Osteocyte (in vitro differentiated cells): Measurements from ENCODE around the gene MINAR1. TPM values are rescaled to one million over a fixed set of nuclear protein-coding genes. Genes with fewer than 3 reads are reported as not detected.

Experiments used
- DNase-seq: peaks from one replicate; pipeline ENCODE4 v3.0.0; 2021; ENCODE audit warnings: mixed read lengths; ENCODE audit not compliant: unreplicated experiment; ENCODE audit errors: extremely low spot score
- H3K27ac Mint-ChIP-seq: one replicate; pipeline ENCODE4 v1.8.0; 2021; ENCODE audit warnings: mild to moderate bottlenecking, mixed read lengths; ENCODE audit not compliant: unreplicated experiment
- H3K27me3 Mint-ChIP-seq: one replicate; pipeline ENCODE4 v1.8.0; 2021; ENCODE audit warnings: mixed read lengths; ENCODE audit not compliant: unreplicated experiment
- H3K36me3 Mint-ChIP-seq: one replicate; pipeline ENCODE4 v1.8.0; 2021; ENCODE audit warnings: mixed read lengths; ENCODE audit not compliant: unreplicated experiment
- H3K4me1 Mint-ChIP-seq: one replicate; pipeline ENCODE4 v1.8.0; 2021; ENCODE audit warnings: mixed read lengths; ENCODE audit not compliant: unreplicated experiment
- H3K4me3 Mint-ChIP-seq: one replicate; pipeline ENCODE4 v1.8.0; 2021; ENCODE audit warnings: mild to moderate bottlenecking, moderate library complexity, mixed read lengths; ENCODE audit not compliant: unreplicated experiment
- H3K9me3 Mint-ChIP-seq: one replicate; pipeline ENCODE4 v1.8.0; 2021; ENCODE audit warnings: mixed read lengths; ENCODE audit not compliant: unreplicated experiment
- CTCF ChIP-seq: fragments of 200-600 bp; sonication (generic); IDR thresholded peaks from 2 replicates; pipeline ENCODE4 v1.5.0; 2021; ENCODE audit warnings: antibody characterized with exemption, mild to moderate bottlenecking, moderate library complexity
- long read RNA-seq: library from polyadenylated mRNA; unstranded; transcript quantifications from one replicate; pipeline ENCODE4 v2.0.0, GENCODE V29; 2021
- total RNA-seq: library from RNA; stranded (reverse); gene quantifications from 2 replicates; pipeline ENCODE4 v1.2.1, GENCODE V29; 2021

The MINAR1 gene
- total RNA-seq, result 1.7 and 2.1 TPM in 2 replicates
- long read RNA-seq, partial matches to known transcripts, result 0 of 1 reads
- long read RNA-seq, other reads (novel, unspliced or antisense), result 1 of 1 reads

- TF ChIP-seq CTCF, result peak; percentile 43
- Mint-ChIP-seq H3K9me3 (no peaks in the 10 kb centered on the region), H3K27me3 (peaks cover 84% of the 10 kb centered on the region), H3K27ac (no peak within 1 kb of the TSS), H3K36me3 (no peaks in the 10 kb centered on the region), H3K4me1 (peaks cover 10% of the 10 kb centered on the region), H3K4me3 (peak within 1 kb of the TSS; percentile 68)
- no peak for DNase-seq
Measured at GRCh38 chr15:79431636-79432344, at the start of gene MINAR1. MINAR1 (plus strand) TSS chr15:79432336; CDS start chr15:79456148, 23,812 bp downstream.

DNA sequence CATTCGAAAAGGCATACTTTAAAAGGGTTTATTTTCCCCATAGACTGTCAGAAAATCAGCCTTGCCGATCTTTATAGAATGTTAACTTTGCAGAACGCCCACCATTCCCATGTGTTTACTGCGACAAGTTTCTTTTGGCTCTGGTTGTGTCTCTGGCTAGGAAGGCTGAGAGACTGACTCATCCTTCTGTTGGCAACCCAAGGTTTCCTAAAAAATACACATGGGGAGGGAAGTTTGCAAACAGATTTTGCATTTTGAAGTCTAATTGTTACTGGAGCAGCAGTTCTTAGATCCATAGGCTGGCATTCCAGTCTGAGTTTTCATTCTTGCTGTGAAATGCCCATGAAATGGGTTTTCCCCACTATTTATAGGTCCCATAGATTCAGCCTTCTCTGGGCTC lies 37.9 kb upstream of the MINAR1 start:
- Mint-ChIP-seq H3K4me3 (no peak overlapping the region), H3K27me3 (no peaks in the 10 kb centered on the region), H3K36me3 (no peaks in the 10 kb centered on the region), H3K4me1 (peaks cover 2% of the 10 kb centered on the region), H3K27ac (no peak overlapping the region), H3K9me3 (peaks cover 18% of the 10 kb centered on the region)
- no peak for TF ChIP-seq CTCF
- DNase-seq, result no peak

DNA sequence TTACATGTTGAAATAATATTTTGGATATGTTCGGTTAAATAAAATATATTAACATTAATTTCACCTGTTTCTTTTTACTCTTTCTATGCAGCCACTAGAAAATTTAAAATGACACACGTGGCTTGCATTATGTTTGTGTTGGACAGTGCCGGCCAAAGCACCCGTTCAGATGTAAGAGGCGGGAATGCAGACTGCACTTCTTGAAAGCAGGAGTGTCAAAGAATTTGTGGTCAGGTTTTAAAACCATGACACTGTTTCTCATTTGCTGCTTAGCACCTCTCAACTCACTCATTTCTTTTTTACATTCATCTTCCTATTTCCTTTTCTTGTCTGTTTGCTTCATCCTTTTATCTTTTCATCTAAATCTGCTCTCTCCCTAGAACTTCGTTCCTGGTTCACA lies 35.3 kb upstream of the MINAR1 start:
- Mint-ChIP-seq H3K4me1 (peaks cover 2% of the 10 kb centered on the region), H3K27me3 (no peaks in the 10 kb centered on the region), H3K36me3 (no peaks in the 10 kb centered on the region), H3K27ac (no peak overlapping the region), H3K4me3 (no peak overlapping the region), H3K9me3 (no peaks in the 10 kb centered on the region)
- no peak for TF ChIP-seq CTCF
- no peak for DNase-seq

DNA sequence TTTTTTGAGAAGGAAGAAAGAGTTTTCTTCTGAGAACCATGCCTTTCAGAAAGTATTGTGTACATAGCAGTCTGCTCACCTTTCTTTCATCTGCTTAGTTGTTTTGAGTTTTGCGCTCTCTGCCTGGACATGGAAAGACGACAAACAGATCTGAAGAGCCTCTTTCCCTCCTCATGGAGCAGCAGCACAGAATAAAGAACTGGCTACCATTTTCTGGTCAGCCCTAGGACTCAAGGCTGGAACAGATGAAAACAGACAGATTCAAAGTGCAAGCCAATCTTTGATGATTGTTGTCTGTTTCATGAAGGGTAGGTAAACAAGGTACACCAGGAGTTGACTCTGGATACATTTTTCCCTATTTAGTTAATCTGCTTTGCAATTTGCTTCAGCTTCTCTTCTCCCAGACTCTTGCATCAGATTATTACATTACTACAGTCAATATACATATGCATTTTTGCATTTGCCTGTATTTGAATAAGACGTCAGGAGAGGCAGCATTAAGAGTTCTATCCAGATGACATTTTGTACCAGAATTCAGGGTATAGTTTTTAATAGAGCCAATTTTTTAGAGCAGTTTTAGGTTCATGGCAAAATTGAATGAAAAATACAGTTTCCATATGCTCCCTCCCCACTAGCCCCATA lies 34.7 kb upstream of the MINAR1 start:
- DNase-seq, result no peak
- Mint-ChIP-seq H3K36me3 (no peaks in the 10 kb centered on the region), H3K4me1 (peaks cover 2% of the 10 kb centered on the region), H3K4me3 (no peak overlapping the region), H3K9me3 (no peaks in the 10 kb centered on the region), H3K27ac (no peak overlapping the region), H3K27me3 (no peaks in the 10 kb centered on the region)
- TF ChIP-seq CTCF, result no peak

DNA sequence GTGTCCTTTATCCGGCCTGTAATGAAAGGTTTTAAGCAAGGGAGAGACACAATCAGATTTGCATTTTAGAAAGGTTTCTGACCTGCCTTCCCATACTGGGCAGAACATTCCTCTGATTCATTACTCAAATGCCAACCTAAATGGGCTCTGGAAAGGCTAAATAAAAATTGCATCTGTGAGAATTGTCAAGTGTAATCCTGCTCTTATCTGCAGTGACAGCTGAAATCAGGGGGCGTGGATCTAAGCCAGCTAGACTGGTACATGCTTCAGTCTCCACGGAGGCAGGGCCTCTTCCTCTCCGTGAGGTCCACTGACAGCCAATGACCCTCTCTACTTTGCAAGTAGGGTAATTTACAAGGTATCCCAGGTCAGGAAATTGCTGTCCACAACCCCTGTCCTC lies 32.5 kb upstream of the MINAR1 start:
- no peak overlapping the region for H3K27ac Mint-ChIP-seq
- H3K4me3 Mint-ChIP-seq, result no peak overlapping the region
- H3K36me3 Mint-ChIP-seq, result no peaks in the 10 kb centered on the region
- TF ChIP-seq CTCF, result no peak
- no peaks in the 10 kb centered on the region for H3K27me3 Mint-ChIP-seq
- no peak for DNase-seq
- H3K4me1 Mint-ChIP-seq, result peaks cover 2% of the 10 kb centered on the region
- H3K9me3 Mint-ChIP-seq, result no peaks in the 10 kb centered on the region
